HS-5 (cell line): ENCODE results near the gene CD34.
"Not testable (repeated sequence)": the region's sequence is repeated elsewhere in the genome, so short reads cannot be mapped to it uniquely, and the experiment has no call there.

Experiments used
- DNase-seq: peaks from one replicate; pipeline ENCODE4 v3.0.0-alpha.2; 2012; ENCODE audit warnings: low read depth

Gene CD34

DNA sequence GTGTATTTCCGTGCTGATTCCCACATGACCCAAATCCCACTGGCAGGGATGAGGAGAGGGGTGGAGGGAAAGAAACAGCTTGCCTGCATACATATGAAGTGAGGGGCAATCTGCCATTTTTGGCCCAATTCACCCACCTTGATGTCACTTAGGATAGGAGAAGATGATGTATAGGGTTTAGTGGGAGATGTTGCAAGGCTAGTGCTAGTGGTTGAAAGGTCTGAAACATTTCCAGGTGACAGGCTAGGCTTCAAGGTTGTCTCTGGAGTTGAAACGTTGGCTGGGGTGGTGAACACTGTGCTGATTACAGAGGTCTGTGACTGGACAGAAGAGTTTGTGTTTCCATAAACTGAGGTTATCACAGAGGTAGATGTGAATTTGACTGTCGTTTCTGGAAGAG, 12.1 kb downstream of the CD34 start:
- no peak for DNase-seq

DNA sequence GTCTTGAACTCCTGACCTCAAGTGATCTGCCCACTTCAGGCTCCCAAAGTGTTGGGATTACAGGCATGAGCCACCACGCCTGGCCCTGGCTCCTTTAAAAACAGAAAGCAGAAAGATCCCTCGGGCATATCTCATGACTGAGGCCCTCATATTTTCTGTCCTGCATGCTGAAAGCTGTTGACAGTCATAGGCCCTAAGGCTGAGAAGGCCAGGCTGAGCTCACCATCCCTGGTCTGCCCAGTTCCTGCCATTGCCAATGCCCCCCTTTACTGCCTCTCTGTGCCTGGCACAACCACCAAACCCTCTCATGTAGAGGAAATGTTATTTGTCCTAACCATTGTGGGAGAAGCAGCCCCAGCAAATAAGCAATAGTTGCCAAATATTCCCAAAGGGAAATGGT, 12.7 kb downstream of the CD34 start:
- DNase-seq, result no peak

DNA sequence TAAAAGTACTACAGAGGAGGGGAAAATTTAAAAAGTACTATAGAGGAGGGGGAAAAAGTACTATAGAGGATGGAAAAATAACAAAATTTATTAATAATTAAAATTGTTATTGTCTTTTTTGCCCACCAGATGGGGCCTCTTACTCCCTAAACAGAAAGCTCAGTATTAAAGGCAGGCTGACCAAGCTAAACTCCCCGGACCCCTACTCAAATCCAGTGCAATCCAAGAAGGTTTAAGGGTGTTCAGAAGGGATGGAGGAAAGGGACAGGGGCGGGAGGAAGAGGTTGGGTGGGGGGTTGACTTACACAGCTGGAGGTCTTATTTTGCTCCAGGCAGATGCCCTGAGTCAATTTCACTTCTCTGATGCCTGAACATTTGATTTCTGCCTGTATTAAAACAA, 13.7 kb downstream of the CD34 start:
- DNase-seq, result no peak

- DNase-seq, result no peak
These were observed 14.4 kb downstream of the CD34 start for GRCh38 chr1:207896547-207896946.

DNA sequence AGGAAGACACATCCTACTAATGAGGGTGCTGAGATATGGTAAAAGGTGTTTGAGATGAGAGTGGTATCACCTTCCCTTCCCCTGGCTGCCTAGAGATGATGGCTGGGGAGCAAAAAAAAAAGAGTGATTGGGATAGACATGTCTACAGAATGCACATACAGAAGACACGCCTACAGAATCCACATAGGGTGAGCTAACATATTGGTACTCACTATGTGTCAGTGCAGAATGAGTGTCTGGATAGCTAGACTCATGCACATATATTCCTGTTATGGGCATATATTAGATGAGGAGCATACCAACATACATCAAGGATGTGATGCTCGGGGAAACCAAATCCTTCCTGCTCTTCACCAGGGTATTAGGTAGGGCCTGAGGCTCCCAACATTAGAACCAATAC, 16.2 kb downstream of the CD34 start:
- no peak for DNase-seq

DNA sequence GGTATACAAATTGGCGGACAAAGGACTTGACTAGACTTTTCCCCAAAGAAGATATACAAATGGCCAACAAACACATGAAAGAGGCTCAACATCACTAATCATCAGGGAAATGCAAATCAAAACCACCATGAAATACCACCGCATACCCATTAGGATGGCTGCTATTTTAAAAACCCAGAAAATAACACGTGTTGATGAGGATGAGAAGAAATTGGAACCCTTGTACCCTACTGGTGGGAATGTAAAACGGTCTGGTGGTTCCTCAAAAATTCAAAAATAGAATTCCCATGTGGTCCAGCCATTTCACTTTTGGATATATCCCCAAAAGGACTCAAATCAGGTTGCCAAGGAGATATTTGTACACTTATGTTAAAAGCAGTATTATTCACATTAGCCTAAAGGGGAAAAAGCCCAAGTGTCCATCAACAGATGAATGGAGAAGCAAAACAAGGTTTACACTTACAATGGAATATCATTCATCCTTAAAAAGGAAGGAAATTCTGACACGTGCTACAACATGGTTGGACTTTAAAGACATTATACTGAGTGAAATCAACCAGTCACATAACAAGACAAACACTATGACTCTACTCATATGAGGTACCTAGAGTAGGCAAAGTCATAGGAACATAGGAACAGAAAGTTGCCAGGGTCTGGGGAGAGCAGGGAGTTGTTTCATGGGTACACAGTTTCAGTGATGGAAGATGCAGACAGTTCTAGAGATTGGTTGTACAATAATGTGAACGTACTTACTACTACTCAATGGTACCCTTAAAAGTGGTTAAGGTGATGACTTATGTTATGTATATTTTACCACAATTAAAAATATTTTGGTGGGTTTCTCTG, 17.0 kb downstream of the CD34 start:
- no peak for DNase-seq

GRCh38 chr1:207892764-207893163, 18.2 kb downstream of the CD34 start:
- DNase-seq, result no peak

DNA sequence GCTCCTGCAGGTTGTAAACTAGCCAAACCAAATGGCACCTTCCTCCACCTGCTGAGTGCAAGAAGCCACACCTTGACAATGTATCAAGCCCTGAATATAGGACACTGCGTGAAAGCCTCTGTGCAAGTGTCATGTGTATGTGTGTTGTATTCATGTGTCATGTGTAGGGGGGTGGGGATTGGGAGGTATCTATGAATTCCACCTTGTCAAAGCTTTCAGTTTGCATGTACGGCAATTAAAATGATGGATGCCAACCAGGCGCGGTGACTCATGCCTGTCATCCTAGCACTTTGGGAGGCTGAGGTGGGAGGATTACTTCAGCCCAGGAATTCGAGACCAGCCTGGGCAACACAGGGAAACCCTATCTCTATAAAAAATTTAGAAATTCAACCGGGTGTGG, 19.8 kb downstream of the CD34 start:
- DNase-seq, result no peak

DNA sequence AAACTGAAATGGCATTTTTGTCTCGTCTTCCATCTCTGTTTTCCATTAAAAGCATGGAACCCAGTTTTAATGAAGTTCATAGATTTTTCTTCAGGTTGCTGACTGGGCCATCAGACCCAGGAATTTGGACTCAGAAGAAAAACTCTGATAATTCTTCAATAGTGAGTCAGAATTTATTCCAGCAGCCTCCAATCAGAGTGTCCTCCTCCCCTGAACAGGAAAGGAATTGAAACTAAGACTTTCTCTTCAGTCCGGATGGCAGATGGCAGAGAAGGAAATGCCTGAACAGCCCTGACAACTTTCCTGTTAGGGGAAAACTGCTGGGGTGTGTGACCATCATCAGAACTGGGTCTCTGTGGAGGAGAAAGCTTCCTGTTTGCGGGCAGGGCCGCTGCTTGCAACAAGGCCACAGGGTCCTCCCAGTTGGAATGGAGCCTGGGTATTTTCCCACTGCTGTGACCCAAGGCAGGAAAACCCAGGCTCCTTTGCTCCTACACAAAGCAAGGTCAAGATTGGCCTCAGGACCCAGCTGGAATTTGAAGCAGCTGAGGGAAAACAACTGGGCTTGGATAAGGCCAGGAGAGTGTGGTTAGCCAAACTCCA, 20.7 kb downstream of the CD34 start:
- DNase-seq, result peak; percentile 68

GRCh38 chr1:207888652-207889051, 22.3 kb downstream of the CD34 start:
- no peak for DNase-seq

GRCh38 chr1:207887542-207888201, 23.3 kb downstream of the CD34 start:
- DNase-seq, result no peak

DNA sequence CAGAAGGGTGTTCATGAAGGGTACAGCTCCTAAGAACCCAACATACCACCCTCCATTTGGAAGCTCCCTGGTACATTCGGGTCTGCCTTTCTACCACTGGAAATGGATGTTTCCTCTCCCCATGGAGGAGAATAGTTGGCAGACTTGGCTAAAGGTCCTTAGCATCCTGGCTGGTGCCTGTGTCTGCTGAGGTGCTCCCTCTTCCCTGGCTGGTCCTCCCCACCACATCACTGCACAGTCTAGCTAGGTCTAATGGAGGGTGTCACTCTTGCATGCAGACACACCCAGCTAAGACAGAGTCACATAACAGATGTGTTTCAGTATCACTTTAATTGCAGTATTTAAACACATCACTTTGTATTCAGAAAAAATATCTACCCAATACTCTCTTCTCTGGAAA, 24.7 kb downstream of the CD34 start:
- DNase-seq, result no peak

GRCh38 chr1:207885129-207886032, 25.5 kb downstream of the CD34 start:
- peak; percentile 61 for DNase-seq

DNA sequence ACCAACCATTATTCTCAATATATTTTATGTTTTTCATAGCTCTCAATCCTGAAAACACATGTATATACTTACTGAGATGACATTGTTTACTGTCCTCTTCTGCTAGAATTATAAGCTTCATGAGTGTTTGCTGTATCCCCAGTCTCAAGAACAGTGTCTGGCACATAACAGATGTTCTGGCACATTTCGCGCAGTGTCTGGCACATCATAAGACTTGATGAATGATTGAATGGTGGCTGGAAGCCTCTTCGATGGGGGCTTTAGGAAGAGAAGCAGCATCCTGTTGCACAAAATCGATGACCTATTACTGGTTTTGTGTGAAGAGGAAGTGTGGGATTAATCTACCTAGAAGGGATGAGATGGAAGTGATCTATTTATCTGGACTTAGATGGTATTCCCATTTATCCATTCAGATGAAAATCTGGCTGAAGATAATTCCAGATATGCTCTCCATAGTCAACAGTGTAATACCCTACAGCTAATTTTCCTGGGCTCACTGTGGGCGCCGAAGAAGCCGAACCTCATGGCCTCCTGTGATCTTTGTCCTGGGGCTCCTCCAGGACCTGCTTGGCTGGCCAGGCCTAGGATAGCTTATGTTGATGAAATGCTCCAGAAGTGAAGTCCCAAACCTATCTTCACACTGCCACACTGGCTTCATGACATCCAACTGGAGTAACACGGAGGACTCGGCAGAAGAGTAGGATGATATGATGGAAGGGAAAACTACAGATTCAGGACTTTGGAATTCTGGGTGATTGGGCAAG, 26.5 kb downstream of the CD34 start:
- DNase-seq, result no peak

GRCh38 chr1:207883660-207884250, 27.2 kb downstream of the CD34 start:
- no peak for DNase-seq

GRCh38 chr1:207883104-207883651, 27.7 kb downstream of the CD34 start:
- no peak for DNase-seq

DNA sequence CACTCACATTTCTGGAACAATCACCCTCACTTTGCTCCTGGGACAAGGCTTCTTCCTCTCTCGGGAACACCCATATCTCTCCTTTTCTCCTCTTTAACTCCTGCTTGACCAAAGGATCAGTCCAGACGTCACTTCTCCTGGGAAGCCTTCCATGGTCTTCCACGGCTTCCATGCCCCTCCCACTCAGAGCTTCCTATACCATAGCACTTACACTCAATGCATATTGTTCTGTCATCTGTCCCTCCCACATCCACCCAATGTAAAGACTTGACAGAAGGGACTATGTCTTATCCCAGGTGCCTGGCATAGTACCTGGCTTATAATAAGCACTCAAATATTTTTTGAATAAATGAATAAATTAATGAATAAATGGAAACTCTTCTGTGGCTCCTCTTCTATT, 28.2 kb downstream of the CD34 start:
- DNase-seq, result no peak

DNA sequence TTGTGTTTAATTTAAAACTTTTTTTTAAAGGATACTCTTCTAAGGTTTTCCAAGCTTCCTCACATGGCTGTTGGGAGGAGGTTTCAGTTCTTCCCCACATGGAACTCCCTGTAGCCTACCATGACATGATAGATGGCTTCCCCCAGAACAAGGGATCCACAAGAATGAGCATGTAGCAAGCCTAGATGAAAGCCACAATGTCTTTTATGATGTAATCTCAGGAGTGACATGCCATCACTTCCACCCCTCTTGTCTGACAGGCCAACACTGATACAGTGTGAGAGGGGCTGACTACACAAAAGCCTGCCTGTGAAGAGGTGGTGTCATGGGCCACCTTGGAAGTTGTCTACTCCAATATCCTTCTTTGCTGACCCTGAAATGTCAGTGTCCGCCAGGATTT, 32.0 kb downstream of the CD34 start:
- no peak for DNase-seq

- DNase-seq, result not testable (repeated sequence)
These were observed 33.0 kb downstream of the CD34 start for GRCh38 chr1:207877914-207878313.

- no peak for DNase-seq
These were observed 34.8 kb downstream of the CD34 start for GRCh38 chr1:207876131-207876530.

DNA sequence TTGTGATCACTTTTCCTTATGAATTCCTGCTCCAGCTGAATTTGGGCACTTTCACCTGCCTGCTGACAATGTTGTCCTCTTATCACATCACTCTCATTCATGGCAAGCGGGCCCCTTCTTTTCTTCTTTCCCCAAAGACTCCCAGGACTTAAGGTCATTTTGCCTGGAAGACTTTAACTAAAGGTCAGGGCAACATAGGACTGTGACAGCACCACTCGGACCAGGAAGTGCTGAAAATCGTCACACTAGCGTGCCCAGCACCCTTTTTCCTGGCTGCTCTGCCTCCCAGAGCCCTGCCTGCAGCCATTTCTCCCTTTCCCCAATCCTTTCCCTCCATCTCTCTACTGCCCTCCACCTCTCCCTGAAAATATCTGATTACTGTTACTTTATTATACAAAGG, 35.4 kb downstream of the CD34 start:
- no peak for DNase-seq
